Measurements from ENCODE around the gene GRK3. TPM values are rescaled to one million over a fixed set of nuclear protein-coding genes. Genes with fewer than 3 reads are reported as not detected.
"Not testable (repeated sequence)": the region's sequence is repeated elsewhere in the genome, so short reads cannot be mapped to it uniquely, and the experiment has no call there.

GRK3 gene
- total RNA-seq, 1 experiment from 2014 or later, result 17.0 TPM

DNA sequence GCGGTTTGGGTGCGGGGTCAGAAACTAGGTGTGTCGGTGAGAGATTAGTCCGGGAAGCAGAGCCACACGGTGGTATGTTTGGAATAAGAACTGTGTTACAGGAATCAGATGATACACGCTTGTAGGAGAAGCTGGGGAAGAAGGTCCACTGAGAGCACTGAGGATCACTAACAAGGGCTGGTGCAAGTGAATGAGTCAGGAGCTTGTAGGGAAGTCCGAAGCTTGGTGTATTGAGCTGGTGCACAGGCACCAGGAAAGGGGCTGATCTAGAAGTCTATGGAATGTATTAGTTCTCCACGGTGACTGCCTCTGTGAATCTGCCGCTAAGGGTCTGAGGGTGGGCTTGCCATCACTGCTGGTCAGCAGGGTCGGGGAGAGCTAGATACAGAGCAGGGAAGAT is 18.8 kb upstream of the GRK3 start:
- DNase-seq (ENCODE audit: low read depth, low spot score), result no peak
- in situ Hi-C loops (cut with HindIII; ENCODE audit: low pct_unique_long_range_greater_than_20kb, low sequenced_read_pairs), result no loop called here

DNA sequence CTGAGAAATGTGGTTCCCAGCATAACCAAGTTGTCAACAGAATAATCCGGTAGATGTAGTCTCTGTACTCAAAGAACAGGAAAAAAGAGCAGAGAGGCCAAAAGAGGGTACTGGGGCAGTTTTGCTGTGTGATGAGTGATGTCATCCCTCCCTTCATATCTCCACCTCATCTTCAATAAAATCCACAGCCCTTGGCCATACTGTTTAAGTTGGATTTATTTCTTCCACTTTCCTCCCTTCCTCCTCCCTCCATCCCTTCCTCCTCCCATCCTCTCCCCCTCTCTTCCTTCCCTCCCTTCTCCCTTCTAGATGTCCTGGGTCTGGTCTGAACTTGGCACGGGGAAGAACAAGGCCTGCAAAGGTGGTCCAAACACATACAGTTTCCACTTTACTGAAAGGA is 18.2 kb upstream of the GRK3 start:
- DNase-seq (ENCODE audit: low read depth, low spot score), result no peak
- in situ Hi-C loops (cut with HindIII; ENCODE audit: low pct_unique_long_range_greater_than_20kb, low sequenced_read_pairs), result no loop called here

DNA sequence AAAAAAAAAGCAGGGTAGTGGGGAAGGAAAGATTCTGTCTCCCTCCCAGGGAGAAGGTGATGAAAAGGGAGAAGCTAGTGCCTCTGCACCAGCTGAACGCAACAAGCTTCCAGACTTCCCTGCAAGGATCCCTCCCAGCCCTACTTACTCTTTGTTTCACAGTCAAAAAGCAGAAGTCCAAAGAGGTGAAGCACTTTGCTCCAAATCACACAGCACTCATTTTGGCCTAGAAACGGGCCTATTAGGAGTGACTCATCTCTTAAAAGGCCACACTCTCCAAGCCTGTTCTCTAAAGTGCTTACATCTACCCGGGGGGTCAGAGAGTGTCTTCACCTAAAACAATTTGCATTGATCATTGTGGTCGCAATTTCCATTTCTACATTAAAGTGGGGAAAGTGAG is 17.7 kb upstream of the GRK3 start:
- DNase-seq (ENCODE audit: low read depth, low spot score), result no peak
- in situ Hi-C loops (cut with HindIII; ENCODE audit: low pct_unique_long_range_greater_than_20kb, low sequenced_read_pairs), result no loop called here

DNA sequence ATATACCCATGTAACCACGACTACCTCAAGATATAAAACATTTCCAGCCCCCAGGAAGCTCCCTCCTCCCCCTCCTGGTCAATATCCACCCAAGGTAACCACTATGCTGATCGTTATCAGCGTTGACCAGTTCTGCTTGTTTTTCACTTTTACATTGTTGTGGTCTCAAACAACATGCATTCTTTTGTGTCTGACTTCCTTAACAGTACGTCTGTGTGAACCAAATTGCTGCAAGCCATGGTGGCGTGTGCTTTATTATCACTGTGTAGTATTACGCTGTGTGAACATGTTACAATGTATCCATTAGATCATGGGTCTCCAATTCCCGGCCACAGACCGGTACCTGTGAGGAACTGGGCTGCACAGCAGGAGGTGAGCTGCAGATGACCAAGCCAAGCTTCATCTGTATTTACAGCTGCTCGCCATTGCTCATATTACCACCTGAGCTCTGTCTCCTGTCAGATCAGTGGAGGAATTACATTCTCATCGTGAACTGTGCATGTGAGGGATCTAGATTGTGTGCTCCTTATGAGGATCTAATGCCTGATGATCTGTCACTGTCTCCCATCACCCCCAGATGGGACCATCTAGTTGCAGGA is 15.5 kb upstream of the GRK3 start:
- DNase-seq (ENCODE audit: low read depth, low spot score), result no peak
- in situ Hi-C loops (cut with HindIII; ENCODE audit: low pct_unique_long_range_greater_than_20kb, low sequenced_read_pairs), result no loop called here

DNA sequence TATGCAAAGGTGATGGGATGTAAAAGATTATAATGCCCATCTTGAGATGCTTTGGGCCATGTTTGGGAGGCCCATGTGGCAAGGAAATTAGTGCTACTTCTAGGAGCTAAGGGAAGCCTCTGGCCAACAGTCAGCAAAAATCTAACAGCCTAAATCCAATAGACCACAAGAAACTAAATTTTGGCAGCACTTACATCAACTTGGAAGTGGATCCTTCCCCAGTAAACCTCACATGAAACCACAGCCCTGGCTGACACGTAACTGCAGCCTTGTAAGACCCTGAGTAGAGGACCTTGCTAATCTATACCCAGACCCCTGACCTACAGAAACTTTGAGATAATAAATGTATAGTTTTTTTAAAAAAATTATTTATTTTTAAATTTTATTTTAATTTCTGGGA is 13.1 kb upstream of the GRK3 start:
- in situ Hi-C loops (cut with HindIII; ENCODE audit: low pct_unique_long_range_greater_than_20kb, low sequenced_read_pairs), result no loop called here
- DNase-seq (ENCODE audit: low read depth, low spot score), result no peak

DNA sequence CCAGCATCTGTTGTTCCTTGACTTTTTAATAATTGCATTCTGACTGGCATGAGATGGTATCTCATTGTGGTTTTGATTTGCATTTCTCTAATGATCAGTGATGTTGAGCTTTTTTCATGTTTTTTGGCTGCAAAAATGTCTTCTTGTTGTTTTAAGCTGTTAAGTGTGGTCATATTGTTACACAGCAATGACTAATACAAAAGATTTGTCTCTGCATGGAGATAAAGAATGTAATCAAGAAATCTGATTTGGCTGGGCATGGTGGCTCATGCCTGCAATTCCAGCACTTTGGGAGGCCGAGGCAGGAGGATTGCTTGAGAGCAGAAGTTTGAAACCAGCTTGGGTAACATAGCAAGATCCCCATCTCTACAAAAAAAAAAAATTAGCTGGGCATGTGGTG is 12.1 kb upstream of the GRK3 start:
- DNase-seq (ENCODE audit: low read depth, low spot score); in situ Hi-C loops (cut with HindIII; ENCODE audit: low pct_unique_long_range_greater_than_20kb, low sequenced_read_pairs): not testable (repeated sequence)

DNA sequence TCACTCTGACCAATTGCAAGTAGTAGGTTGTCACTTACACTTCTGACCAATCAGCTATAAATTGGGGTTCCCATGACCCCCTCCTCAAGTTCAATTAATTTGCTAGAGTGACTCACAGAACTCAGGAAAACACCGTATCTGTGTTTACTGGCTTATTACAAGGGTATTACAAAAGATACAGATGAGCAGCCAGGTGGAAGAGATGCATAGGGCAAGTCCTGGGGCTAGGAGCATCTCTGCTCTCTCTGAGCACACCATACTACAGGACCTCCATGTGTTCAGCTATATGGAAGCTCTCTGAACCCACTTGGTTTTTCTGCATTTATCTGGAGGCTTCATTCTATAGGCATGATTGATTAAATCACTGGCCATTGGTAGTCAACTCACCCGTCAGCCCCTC is 11.3 kb upstream of the GRK3 start:
- in situ Hi-C loops (cut with HindIII; ENCODE audit: low pct_unique_long_range_greater_than_20kb, low sequenced_read_pairs), result no loop called here
- DNase-seq (ENCODE audit: low read depth, low spot score), result no peak

DNA sequence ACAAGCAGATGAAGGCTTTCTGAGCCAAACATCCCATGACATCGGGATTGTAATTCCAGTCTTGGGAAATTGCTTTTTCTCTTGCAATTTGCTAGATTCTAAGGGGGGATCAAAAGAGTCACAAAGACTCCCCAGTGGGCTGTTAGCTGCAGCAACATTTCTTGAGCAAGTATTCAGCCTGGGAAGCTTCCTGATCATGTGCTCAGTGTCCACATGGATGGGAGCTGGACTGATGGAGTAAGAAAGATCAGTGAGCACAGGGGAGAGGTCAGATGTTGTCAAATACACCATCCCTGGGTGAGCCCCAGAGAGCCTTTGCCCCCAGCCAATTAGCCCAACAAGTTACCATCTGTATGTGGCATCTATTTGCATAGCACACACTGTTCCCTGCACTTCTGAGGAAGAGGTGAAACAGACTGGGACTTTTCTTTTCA is 10.2 kb upstream of the GRK3 start:
- in situ Hi-C loops (cut with HindIII; ENCODE audit: low pct_unique_long_range_greater_than_20kb, low sequenced_read_pairs), result no loop called here
- DNase-seq (ENCODE audit: low read depth, low spot score), result peak; percentile 29

DNA sequence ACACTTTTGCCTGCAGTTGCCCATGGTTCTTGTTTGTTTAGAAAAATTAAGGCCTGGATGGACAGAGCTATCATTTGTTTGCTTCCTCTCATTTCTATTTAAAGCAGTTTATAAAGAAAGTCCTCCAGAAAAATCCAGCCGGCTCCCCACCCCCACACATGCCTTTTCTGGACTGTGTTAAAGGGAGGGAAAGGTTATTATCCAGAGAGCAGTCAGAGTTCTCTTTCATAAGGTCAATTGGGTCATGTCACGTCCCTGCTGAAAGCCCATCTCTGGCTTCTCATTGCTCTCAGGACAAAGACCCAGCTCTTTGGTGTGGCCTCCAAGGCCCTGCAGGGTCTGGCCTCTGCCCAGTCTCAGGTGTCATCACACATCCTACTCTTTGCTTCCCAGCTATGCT is 9.8 kb upstream of the GRK3 start:
- in situ Hi-C loops (cut with HindIII; ENCODE audit: low pct_unique_long_range_greater_than_20kb, low sequenced_read_pairs), result no loop called here
- no peak for DNase-seq (ENCODE audit: low read depth, low spot score)

DNA sequence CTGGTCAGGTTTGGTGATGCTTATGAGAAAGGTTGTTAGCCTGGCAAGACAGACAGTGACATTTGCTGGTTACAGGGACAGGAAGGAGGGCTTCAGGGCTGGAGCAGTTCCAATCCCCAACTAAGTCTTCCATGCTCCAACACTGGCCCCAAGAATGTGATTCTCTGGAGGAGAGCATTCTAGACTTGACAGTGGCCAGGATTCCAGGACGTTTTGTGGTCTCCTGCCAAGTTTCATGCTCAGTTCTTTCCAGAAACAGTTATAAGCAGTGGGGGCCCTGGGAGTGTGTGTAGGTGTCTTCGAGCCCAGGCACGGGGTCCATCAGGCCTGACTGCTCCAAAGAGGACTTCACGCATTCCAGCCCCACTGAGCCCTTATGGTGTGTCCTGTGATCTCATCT is 8.9 kb upstream of the GRK3 start:
- DNase-seq (ENCODE audit: low read depth, low spot score), result no peak
- in situ Hi-C loops (cut with HindIII; ENCODE audit: low pct_unique_long_range_greater_than_20kb, low sequenced_read_pairs), result no loop called here

DNA sequence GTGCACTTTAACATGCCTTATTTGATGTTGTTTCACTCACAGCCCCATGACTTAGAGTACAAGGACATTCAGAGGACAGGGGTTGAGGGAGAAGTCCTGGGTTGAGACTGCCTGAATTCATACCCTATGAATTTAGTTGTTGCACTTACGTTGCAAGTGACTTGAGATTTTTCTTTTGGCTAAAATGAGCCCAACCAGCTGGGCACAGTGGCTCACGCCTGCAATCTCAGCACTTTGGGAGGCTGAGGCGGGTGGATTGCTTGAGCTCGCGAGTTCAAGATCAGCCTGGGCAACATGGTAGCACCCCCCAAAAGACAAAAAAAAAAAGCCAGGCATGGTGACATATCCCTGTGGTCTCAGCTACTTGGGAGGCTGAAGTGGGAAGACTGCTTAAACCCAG is 7.3 kb upstream of the GRK3 start:
- in situ Hi-C loops (cut with HindIII; ENCODE audit: low pct_unique_long_range_greater_than_20kb, low sequenced_read_pairs), result no loop called here

DNA sequence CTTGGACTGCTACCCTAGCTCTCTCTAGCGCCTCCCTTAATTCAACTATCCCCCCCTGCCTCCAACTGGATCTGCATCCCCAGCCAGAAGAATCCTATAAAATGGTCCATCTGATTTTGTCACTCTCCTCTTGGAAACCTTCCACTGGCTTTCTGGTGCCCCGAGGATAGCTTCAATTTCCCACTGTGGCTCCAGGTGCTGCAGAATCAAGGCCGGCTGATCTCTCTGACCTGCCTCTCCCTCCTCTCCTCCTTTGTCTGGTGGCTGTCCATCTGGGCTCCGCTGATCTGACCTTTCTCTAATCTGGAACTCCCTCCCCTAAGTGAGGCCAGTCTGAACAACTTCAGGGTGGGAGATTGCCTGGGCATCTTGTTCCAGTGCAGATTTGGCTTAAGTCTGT is 6.1 kb upstream of the GRK3 start:
- DNase-seq (ENCODE audit: low read depth, low spot score), result no peak
- in situ Hi-C loops (cut with HindIII; ENCODE audit: low pct_unique_long_range_greater_than_20kb, low sequenced_read_pairs), result no loop called here

More for the DNA sequence above, 7.3 kb upstream of the GRK3 start:
- DNase-seq (ENCODE audit: low read depth, low spot score), result no peak

DNA sequence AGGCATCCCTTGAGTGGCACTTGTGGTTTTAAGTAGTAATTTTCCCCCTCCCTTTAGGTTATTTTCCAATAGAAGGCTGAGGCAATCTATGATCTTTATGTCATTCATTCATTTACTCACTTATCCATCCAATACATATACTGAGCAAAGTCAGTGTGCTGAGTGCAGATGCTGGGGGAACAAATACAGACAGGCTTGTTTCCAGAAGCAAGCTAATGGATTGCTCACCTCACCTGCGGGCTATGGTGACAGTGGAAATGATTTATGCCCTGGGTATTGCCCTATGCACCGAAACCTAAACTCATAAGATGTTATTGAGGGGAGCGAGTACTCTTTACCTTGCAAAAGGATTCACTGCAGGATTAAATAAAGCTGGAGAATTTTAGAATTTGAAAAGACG is 4.6 kb upstream of the GRK3 start:
- in situ Hi-C loops (cut with HindIII; ENCODE audit: low pct_unique_long_range_greater_than_20kb, low sequenced_read_pairs); DNase-seq (ENCODE audit: low read depth, low spot score): not testable (repeated sequence)

DNA sequence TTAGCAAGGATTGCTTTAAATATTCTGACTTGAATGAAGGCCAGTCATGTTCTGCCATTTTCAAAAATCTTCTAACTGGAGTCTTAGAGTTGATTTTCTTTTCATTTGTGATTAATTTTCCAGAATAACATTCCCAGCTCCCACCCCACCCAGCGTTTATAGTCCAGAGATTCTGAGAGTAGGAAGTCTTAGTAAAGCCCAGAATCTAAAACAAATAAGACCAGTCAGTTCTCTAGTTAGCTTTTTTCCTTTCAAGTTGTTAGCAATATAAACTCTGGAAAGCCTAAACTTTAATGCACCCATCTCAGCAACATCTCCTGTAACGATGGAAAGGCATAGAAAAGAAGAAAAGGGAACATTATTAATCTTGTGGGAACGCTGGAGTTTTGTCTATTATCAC is 3.3 kb upstream of the GRK3 start:
- in situ Hi-C loops (cut with HindIII; ENCODE audit: low pct_unique_long_range_greater_than_20kb, low sequenced_read_pairs); DNase-seq (ENCODE audit: low read depth, low spot score): not testable (repeated sequence)

DNA sequence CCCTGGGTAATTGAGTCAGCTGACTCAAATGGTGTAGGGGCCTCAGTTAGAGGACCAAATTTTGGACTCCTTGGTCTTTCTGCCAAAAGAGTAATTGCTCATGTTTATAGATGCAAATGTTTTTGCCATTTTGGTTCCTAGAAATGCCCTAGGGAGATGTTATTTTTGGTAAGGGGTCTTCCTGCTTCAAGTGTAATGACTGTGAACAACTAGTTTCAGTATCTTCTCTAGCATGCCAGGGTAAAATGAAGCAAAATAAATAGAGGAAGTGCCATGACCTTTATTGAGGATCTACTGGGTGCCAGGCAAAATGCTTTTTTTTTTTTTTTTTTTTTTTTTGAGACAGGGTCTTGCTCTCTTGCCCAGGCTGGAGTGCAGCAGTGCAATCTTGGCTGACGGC is 2.5 kb upstream of the GRK3 start:
- DNase-seq (ENCODE audit: low read depth, low spot score); in situ Hi-C loops (cut with HindIII; ENCODE audit: low pct_unique_long_range_greater_than_20kb, low sequenced_read_pairs): not testable (repeated sequence)

DNA sequence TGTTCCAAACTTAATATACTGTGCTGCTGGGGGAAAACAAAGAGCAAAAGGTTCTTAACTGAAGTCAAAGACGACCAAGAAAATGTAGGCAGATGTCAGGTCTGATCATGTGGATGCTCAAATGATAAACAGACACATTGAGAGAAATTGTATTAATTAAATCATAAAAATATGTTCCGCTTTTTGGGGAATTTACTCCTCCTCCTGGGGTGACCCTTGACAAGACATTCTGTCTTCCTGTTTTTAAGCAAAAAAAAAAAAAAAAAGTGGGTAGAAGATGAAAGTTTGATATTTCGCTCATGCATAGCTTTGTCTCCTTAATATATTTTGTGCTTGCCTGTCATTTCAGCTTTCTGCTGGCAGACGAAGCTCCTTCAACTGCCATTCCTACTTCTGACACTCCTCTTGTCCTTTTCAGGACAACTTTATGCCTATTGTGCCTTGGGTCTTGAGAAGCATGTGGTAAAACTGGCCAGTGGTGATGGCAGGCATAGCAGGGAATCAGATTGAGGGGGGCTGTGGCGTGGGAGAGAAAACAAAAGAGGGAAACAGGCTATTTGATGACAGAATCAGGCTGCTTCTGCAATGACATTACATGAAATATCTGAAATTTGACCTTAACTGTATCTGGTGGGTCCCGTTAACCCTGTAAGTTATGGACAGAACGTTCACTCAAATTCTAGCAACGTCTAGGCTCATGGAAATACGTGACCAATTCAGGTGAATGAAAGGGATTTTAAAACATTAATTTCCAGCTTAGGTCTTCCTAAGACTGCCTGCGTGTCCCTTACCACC is 1.3 kb upstream of the GRK3 start:
- in situ Hi-C loops (cut with HindIII; ENCODE audit: low pct_unique_long_range_greater_than_20kb, low sequenced_read_pairs), result not testable (repeated sequence)

DNA sequence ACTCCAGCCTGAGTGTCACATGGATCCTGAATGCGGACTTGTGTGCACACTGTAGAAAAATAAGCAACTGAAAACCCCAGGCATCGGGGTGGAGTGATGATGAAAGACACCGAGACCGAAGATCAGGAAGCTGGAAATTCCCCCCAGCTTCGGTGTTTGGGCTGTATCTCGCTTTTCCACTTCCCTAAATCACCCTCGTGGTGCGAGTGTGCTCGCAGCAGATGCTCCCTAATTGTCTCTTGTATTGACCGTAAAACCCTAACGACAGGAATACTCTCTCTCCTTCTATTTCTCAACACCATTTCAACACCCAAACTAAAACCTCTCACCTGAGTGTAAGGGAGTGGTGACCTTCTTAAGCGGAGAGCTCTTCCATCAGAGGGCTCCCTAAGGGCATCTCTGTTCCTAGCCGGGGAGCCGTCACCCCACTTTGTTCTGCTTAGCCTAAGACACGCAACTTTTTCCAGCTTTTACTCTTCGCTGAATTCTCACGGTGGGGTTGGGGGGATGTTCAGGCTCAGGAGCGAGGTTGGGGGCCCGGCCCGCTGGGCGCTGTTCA is 635 bp upstream of the GRK3 start:
- in situ Hi-C loops (cut with HindIII; ENCODE audit: low pct_unique_long_range_greater_than_20kb, low sequenced_read_pairs), result no loop called here
- DNase-seq (ENCODE audit: low read depth, low spot score), result no peak

More for the DNA sequence above, 1.3 kb upstream of the GRK3 start:
- DNase-seq (ENCODE audit: low read depth, low spot score), result not testable (repeated sequence)

DNA sequence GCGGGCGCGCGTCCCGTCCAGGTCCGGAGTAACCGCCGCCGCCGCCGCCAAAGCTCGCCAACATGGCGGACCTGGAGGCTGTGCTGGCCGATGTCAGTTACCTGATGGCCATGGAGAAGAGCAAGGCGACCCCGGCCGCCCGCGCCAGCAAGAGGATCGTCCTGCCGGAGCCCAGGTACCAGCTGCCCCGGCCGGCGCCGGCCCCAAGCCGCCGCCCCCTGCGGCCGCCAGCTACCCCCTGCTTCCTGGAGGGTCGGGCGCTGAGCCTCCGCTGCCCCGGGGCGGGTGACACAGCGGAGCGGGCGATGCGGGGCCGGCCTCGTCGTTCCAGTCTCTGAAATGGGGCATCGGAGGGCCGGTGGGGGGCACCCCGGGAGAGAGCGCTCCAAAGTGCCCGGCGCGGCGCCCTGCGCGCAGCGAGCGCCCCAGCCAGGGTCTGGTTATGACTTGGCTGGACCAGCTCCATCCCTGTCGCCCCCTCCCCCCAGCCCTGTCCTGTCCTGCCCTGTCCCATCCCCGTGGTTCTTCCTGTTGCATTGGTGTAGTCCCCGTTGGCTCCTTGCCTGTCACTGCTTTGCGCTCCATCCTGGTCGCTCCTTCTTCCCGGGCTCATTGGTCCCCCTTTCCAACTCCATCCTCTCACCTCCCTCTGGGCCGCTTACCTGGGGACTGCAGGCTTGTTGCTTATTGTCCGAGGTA is 653 bp downstream of the GRK3 start:
- peak; percentile 35 for DNase-seq (ENCODE audit: low read depth, low spot score)
- in situ Hi-C loops (cut with HindIII; ENCODE audit: low pct_unique_long_range_greater_than_20kb, low sequenced_read_pairs), result no loop called here

All from SK-MEL-5 (cell line).